ENCODE results near the gene TESPA1.
"Not testable (repeated sequence)": the region's sequence is repeated elsewhere in the genome, so short reads cannot be mapped to it uniquely, and the experiment has no call there.

Gene TESPA1

GRCh38 chr12:54948171-54948570 lies 36.4 kb downstream of the TESPA1 start:
- DNase-seq (ENCODE audit: low spot score), result no peak

- no peak for DNase-seq (ENCODE audit: low spot score)
Measured at GRCh38 chr12:54945082-54945481, 39.5 kb downstream of the TESPA1 start.

GRCh38 chr12:54943292-54943691 lies 41.3 kb downstream of the TESPA1 start:
- DNase-seq (ENCODE audit: low spot score), result not testable (repeated sequence)

GRCh38 chr12:54941659-54942058 lies 42.9 kb downstream of the TESPA1 start:
- DNase-seq (ENCODE audit: low spot score), result no peak

GRCh38 chr12:54940727-54941315 lies 43.7 kb downstream of the TESPA1 start:
- DNase-seq (ENCODE audit: low spot score), result no peak

- DNase-seq (ENCODE audit: low spot score), result no peak
Measured at GRCh38 chr12:54937929-54938328, 46.6 kb downstream of the TESPA1 start.

- no peak for DNase-seq (ENCODE audit: low spot score)
Measured at GRCh38 chr12:54937376-54937775, 47.2 kb downstream of the TESPA1 start.

- no peak for DNase-seq (ENCODE audit: low spot score)
Measured at GRCh38 chr12:54936736-54937135, 47.8 kb downstream of the TESPA1 start.

DNA sequence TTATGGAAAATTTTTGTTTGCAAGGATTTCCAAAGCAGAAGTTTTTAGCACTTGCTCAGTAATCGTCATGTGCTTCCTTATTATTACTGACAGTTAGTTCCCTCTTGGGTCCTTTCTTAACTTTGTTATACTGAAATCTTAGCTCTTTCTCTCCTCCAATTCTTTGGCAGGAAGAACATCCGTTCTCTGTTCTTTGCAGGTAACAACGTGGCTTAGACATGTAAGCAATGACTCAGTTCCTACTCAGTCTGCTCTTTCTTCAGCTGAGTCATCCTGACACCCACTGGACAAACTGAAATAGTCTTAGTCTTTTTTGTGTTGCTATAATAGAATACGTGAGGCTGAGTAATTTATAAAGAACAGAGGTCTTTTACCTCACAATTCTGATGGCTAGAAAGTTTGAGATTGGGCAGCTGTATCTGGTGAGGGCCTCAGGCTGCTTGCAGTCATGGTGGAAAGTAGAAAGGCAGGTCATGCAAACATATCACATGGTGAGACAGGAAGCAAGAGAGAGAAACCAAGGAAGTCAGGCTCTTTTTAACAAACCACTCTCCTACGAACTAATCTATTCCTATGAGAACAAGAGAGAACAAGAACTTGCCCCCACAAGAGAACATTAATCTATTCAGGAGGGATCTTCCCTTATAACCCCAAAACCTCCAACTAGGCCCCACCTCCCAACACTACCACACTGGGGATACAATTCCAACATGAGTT lies 49.2 kb downstream of the TESPA1 start:
- peak; percentile 78 for DNase-seq (ENCODE audit: low spot score)

GRCh38 chr12:54934419-54934818 lies 50.1 kb downstream of the TESPA1 start:
- no peak for DNase-seq (ENCODE audit: low spot score)

GRCh38 chr12:54933376-54933775 lies 51.2 kb downstream of the TESPA1 start:
- DNase-seq (ENCODE audit: low spot score), result no peak

- no peak for DNase-seq (ENCODE audit: low spot score)
Measured at GRCh38 chr12:54932691-54933090, 51.9 kb downstream of the TESPA1 start.

GRCh38 chr12:54932038-54932437 lies 52.5 kb downstream of the TESPA1 start:
- DNase-seq (ENCODE audit: low spot score), result no peak

DNA sequence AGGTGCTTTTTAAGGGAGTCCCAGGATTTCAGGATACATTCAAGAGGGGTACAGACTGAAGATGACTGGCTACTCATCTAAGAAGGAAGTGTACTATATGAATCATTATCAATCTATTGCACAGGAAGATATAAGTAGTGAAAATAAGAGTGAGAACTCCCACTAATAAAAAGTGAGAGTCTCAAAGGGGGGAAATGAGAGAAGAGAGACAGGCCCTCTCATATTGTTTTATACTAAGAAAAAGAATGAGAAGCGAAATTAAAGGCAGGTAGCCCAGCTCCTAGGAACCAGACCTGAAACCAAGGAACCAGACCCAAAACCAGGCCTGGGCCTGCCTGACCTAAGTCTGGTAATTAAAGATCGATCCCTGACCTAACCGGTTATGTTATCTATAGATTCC lies 54.6 kb downstream of the TESPA1 start:
- no peak for DNase-seq (ENCODE audit: low spot score)

- DNase-seq (ENCODE audit: low spot score), result no peak
Measured at GRCh38 chr12:54926246-54926645, 58.3 kb downstream of the TESPA1 start.

- no peak for DNase-seq (ENCODE audit: low spot score)
Measured at GRCh38 chr12:54924972-54925707, 59.4 kb downstream of the TESPA1 start.

DNA sequence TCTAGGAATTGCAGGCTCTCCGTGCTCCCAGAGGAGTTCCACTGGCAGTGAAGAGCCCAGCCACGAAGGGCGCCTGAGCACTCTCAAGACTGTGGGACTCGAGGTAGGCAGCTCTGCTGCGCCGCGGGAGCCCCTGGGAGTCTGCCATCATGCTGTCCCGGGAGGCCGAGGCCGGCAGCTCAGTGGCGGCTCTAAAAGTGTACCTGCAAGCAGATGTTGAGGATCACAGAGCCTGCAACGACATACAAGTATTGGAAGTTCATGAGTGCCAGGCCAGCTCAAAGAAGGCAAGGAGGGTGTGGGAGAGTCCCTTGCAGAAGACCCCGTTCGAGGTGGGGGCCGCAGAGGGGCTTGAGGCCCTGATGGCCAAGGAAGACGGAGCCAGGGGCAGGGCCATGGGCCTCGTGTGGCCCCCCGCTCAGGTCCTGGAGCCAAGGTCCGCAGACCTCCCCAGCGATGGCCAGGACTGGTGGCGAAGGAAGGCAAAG lies 67.5 kb downstream of the TESPA1 start:
- no peak for DNase-seq (ENCODE audit: low spot score)
